Measurements from ENCODE around the gene ZFPM1. TPM values are rescaled to one million over a fixed set of nuclear protein-coding genes. Genes with fewer than 3 reads are reported as not detected.

The ZFPM1 gene
- total RNA-seq, 1 donor from 2014 or later, result 8.4 TPM

- H3K36me3 ChIP-seq, result no peaks in the 10 kb centered on the region
- TF ChIP-seq, protein P1, sequence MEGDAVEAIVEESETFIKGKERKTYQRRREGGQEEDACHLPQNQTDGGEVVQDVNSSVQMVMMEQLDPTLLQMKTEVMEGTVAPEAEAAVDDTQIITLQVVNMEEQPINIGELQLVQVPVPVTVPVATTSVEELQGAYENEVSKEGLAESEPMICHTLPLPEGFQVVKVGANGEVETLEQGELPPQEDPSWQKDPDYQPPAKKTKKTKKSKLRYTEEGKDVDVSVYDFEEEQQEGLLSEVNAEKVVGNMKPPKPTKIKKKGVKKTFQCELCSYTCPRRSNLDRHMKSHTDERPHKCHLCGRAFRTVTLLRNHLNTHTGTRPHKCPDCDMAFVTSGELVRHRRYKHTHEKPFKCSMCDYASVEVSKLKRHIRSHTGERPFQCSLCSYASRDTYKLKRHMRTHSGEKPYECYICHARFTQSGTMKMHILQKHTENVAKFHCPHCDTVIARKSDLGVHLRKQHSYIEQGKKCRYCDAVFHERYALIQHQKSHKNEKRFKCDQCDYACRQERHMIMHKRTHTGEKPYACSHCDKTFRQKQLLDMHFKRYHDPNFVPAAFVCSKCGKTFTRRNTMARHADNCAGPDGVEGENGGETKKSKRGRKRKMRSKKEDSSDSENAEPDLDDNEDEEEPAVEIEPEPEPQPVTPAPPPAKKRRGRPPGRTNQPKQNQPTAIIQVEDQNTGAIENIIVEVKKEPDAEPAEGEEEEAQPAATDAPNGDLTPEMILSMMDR (IDR thresholded peaks at IDR 0.05), result no peak
- peaks cover 2% of the 10 kb centered on the region for H3K27me3 ChIP-seq
- H3K27ac ChIP-seq, result no peak overlapping the region
- no peak for DNase-seq
- no peak overlapping the region for H3K4me3 ChIP-seq
- ATAC-seq, result no peak
- intact Hi-C loops (cut with DNase I), result no loop called here
- H3K4me1 ChIP-seq, result no peaks in the 10 kb centered on the region
- no peaks in the 10 kb centered on the region for H3K9me3 ChIP-seq
Observed at GRCh38 chr16:88411951-88412576, 41.0 kb upstream of the ZFPM1 start.

- Histone ChIP-seq H3K27me3 (no peaks in the 10 kb centered on the region), H3K4me3 (no peak overlapping the region), H3K27ac (no peak overlapping the region), H3K9me3 (no peaks in the 10 kb centered on the region), H3K36me3 (no peaks in the 10 kb centered on the region), H3K4me1 (no peaks in the 10 kb centered on the region)
- DNase-seq (no peak), ATAC-seq (no peak)
- TF ChIP-seq, protein P1 (IDR thresholded peaks at IDR 0.05), result no peak
- intact Hi-C loops (cut with DNase I), result no loop called here
Observed at GRCh38 chr16:88412766-88413165, 40.3 kb upstream of the ZFPM1 start.

DNA sequence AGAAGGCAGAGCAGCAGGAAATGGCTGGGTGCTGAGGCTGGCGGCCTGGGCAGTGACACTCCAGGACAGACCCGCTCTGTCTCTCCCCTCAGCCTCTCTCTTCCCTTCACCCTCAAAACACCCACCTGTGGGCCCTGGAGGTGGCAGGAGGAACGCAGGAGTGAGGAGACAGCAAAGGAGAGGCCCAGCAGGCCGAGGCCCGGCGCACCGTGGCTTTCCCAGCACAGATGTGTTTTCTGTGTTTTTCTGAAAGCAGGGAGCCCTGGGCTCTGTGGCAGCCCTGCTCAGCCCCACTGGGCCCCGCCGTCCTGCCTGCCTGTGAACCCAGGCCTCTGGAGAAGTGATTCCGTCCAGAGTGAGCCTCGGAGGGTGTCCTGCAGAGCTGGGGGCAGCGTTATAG is 39.8 kb upstream of the ZFPM1 start:
- DNase-seq (no peak), ATAC-seq (no peak)
- intact Hi-C loops (cut with DNase I), result no loop called here
- Histone ChIP-seq H3K36me3 (no peaks in the 10 kb centered on the region), H3K27me3 (no peaks in the 10 kb centered on the region), H3K4me3 (no peak overlapping the region), H3K9me3 (no peaks in the 10 kb centered on the region), H3K4me1 (no peaks in the 10 kb centered on the region), H3K27ac (no peak overlapping the region)
- TF ChIP-seq, protein P1 (IDR thresholded peaks at IDR 0.05), result no peak

DNA sequence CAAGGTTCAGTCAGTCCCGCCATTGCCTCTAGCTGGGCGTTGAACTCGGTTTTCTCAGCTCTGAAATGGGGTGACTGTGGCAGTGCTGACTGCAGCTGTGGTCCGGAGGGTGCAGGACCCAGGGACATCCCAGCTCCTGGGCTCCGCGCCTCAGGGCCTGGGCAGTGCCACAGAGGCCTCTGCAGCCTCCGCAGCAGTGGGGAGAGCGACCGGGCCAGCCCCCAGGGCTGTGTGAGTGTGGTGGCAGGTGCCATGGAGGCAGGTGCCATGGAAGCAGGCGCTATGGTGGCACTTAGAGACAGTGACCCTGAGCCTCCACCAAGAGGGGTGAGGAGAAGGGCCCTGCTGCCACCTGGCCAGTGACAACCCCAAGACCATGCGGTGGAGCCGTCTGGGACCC is 39.4 kb upstream of the ZFPM1 start:
- Histone ChIP-seq H3K4me3 (no peak overlapping the region), H3K9me3 (no peaks in the 10 kb centered on the region), H3K27me3 (no peaks in the 10 kb centered on the region), H3K27ac (no peak overlapping the region), H3K4me1 (no peaks in the 10 kb centered on the region), H3K36me3 (no peaks in the 10 kb centered on the region)
- DNase-seq, result no peak
- intact Hi-C loops (cut with DNase I), result no loop called here
- ATAC-seq, result no peak
- TF ChIP-seq, protein P1 (IDR thresholded peaks at IDR 0.05), result no peak

DNA sequence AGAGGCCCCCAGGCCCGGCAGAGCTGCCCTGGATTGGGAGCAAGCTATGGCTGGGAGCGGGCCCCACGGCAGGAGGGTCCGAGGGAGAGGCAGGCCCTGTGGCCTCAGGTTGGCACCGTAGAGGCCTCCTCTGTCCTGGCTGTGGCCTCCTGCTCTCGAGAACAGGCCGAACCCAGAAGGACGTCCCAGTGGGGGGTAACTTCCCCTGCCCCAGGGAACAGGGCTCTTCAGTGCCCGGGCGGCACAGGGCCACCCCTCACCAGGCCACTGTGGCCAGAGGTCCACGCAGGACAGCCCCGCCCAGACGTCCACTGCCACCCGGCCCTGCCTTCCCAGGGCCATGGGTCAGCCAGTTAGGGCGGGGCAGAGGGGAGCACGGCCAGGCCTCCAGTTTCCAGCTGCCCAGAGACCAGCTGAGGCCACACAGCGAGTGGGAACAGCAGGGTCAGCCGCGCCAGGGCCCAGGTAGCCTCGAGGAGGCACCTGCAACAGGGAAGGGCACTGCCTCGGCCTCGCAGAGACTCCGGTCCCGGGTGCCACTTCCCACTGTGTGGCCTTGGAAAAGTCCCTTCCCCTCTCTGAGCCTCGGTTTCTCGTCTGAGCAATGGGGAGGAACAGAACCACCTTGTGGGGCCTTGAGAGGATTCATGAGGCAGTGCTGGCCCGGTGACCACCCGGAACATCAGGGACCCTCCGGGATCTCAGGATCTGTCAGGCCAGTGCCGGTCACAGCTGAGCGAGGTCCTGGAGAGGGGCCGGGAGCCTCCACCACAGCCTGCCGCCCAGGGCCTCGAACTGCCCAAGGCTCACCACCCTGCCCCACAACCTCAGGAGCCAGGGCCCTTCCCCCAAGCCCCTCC is 38.3 kb upstream of the ZFPM1 start:
- H3K4me1 ChIP-seq, result no peaks in the 10 kb centered on the region
- H3K4me3 ChIP-seq, result no peak overlapping the region
- H3K27ac ChIP-seq, result no peak overlapping the region
- ATAC-seq, result no peak
- TF ChIP-seq, protein P1 (IDR thresholded peaks at IDR 0.05), result no peak
- DNase-seq, result no peak
- intact Hi-C loops (cut with DNase I), result no loop called here
- no peaks in the 10 kb centered on the region for H3K36me3 ChIP-seq
- H3K9me3 ChIP-seq, result no peaks in the 10 kb centered on the region
- H3K27me3 ChIP-seq, result no peaks in the 10 kb centered on the region

Measured in upper lobe of right lung (tissue), 1 donor.